ENCODE data around the gene IFIT3. TPM values are rescaled to one million over a fixed set of nuclear protein-coding genes. Genes with fewer than 3 reads are reported as not detected.

The IFIT3 gene
- total RNA-seq, 1 experiment from 2014 or later = 0.55 TPM

- Histone ChIP-seq H3K9ac (ENCODE audit: extremely low read depth, insufficient read length, low read length) (no peak overlapping the region), H3K14ac (ENCODE audit: insufficient read depth, low read length) (no peak overlapping the region), H3K23ac (ENCODE audit: insufficient read length, low read depth, low read length) (no peak overlapping the region), H3T11ph (ENCODE audit: low read length) (no peak overlapping the region), H4K91ac (ENCODE audit: insufficient read length, low read depth, low read length) (no peak overlapping the region), H3K18ac (ENCODE audit: insufficient read length, low read depth, low read length) (no peak overlapping the region), H3K4me2 (ENCODE audit: insufficient read depth, insufficient read length, low read length) (no peak overlapping the region), H2BK5ac (ENCODE audit: insufficient read length, low read length) (no peak overlapping the region), H2BK120ac (ENCODE audit: low read depth, low read length, poor library complexity, severe bottlenecking) (no peak overlapping the region), H4K20me1 (ENCODE audit: control insufficient read depth, insufficient read depth, insufficient read length) (no peaks in the 10 kb centered on the region), H3K79me2 (ENCODE audit: insufficient read depth, low read length) (no peaks in the 10 kb centered on the region), H2BK15ac (ENCODE audit: low read depth, low read length) (no peak overlapping the region), H2AFZ (ENCODE audit: low read length) (no peak overlapping the region), H3K56ac (ENCODE audit: insufficient read length, low read depth, low read length) (no peak overlapping the region), H3K27ac (ENCODE audit: insufficient read length, low read depth, low read length) (no peak overlapping the region), H4K8ac (replicated peaks; ENCODE audit: insufficient read length, low read depth, low read length) (no peak overlapping the region), H2AK5ac (ENCODE audit: insufficient read length, low read length) (no peak overlapping the region), H3K27me3 (ENCODE audit: insufficient read depth, low read length) (no peaks in the 10 kb centered on the region), H3K4ac (ENCODE audit: low read depth, low read length) (no peak overlapping the region), H3K79me1 (ENCODE audit: insufficient read depth, low read depth, low read length, poor library complexity, severe bottlenecking) (no peaks in the 10 kb centered on the region), H3K9me3 (ENCODE audit: control insufficient read depth, low read depth, low read length) (no peaks in the 10 kb centered on the region), H4K5ac (ENCODE audit: insufficient read length, low read depth, low read length) (no peak overlapping the region), H3K23me2 (ENCODE audit: insufficient read length, low read depth, low read length, poor library complexity, severe bottlenecking) (peaks cover 2% of the 10 kb centered on the region), H2BK20ac (ENCODE audit: low read depth, low read length, poor library complexity, severe bottlenecking) (no peak overlapping the region), H2BK12ac (ENCODE audit: insufficient read length, low read depth, low read length) (no peak overlapping the region), H3K4me1 (ENCODE audit: insufficient read depth, low read length) (peaks cover 4% of the 10 kb centered on the region; the same call in 1 of the 2 replicates)
- whole genome bisulfite sequencing (ENCODE audit: extremely low coverage, insufficient read length, low lambda C conversion rate) = no CpG with 5 or more reads among the region's 2 CpGs
- Mint-ChIP-seq H3K4me3 (no peak overlapping the region), H3K27ac (no peak overlapping the region), H3K4me1 (peaks cover 14 to 20% of the 10 kb centered on the region in 2 experiments), H3K27me3 (ENCODE audit: low read depth) (no peaks in the 10 kb centered on the region), H3K9me3 (no peaks in the 10 kb centered on the region), H3K36me3 (ENCODE audit: insufficient read depth in 1 of 3, low read depth in 3 of 3) (no peaks in the 10 kb centered on the region)
- TF ChIP-seq CTCF (conservative IDR thresholded peaks at IDR 0.05) = no peak
- no peak for DNase-seq
Observed at GRCh38 chr10:89388806-89389205, 61.0 kb downstream of the IFIT3 start.

All from H9 (cell line).